ENCODE data around the gene MBD2. TPM values are rescaled to one million over a fixed set of nuclear protein-coding genes. Genes with fewer than 3 reads are reported as not detected.
A peak's percentile ranks its signal among the peaks of the same experiment; 100 is the strongest.

Gene MBD2
- total RNA-seq, 1 donor from 2014 or later: 52.2 TPM

DNA sequence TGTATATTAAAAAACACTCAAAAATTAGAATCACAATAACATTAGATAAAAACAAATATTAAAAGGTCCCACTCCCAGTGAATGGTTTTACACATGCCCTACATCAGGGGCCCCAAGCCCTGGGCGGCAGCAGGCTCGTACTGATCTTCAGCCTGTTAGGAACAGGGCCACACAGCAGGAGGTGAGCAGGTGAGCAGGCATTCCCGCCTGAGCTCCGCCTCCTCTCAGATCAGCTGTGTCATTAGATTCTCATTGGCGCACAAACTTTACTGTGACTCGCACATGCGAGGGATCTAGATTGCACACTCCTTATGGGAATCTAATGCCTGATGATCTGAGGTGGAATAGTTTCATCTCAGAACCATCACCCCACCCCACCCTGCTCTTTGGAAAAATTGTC, 74.2 kb downstream of the MBD2 start:
- peaks cover 33% of the 10 kb centered on the region for H3K4me1 Mint-ChIP-seq (ENCODE audit: low read depth)
- H3K9me3 Mint-ChIP-seq (ENCODE audit: low read depth): peaks cover 2% of the 10 kb centered on the region
- H3K27me3 Mint-ChIP-seq (ENCODE audit: low read depth): no peaks in the 10 kb centered on the region
- peak overlapping the region; percentile 62 for H3K27ac Mint-ChIP-seq (ENCODE audit: unreplicated experiment)
- DNase-seq (ENCODE audit: low spot score): no peak
- TF ChIP-seq, protein P1, sequence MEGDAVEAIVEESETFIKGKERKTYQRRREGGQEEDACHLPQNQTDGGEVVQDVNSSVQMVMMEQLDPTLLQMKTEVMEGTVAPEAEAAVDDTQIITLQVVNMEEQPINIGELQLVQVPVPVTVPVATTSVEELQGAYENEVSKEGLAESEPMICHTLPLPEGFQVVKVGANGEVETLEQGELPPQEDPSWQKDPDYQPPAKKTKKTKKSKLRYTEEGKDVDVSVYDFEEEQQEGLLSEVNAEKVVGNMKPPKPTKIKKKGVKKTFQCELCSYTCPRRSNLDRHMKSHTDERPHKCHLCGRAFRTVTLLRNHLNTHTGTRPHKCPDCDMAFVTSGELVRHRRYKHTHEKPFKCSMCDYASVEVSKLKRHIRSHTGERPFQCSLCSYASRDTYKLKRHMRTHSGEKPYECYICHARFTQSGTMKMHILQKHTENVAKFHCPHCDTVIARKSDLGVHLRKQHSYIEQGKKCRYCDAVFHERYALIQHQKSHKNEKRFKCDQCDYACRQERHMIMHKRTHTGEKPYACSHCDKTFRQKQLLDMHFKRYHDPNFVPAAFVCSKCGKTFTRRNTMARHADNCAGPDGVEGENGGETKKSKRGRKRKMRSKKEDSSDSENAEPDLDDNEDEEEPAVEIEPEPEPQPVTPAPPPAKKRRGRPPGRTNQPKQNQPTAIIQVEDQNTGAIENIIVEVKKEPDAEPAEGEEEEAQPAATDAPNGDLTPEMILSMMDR (IDR thresholded peaks at IDR 0.05): no peak
- H3K36me3 Mint-ChIP-seq (ENCODE audit: low read depth): peaks cover 11% of the 10 kb centered on the region
- H3K4me3 Mint-ChIP-seq (ENCODE audit: unreplicated experiment): no peak overlapping the region

DNA sequence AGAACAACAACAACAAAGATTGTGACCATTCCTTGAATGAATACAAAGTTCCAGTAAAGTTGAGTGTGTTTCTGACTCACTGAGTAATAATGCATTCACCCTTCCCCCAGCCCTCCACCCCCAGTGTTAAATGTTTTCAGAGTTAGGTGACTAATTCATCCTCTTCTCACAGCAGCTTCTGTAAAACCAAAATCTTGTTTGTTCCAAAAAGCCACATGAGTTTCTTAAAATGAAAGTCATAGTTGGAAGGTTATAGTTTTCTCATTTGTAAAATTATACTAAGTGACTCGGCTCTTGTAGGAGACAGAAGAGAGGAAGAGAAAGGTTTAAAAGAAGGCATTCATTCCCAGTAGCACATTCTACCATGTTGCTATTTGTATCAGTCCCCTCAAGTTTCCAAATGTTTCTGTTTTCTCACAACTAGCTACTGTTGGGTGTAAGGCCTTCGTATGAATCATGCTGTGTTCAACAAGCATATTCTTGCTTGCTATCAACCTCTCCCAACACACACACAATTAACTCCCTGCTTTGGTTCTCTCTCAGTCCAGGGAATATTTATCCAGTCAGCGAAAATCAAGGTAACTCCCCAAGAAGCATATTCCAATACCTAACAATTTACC, 75.3 kb downstream of the MBD2 start:
- Mint-ChIP-seq H3K27me3 (ENCODE audit: low read depth) (no peaks in the 10 kb centered on the region), H3K27ac (ENCODE audit: unreplicated experiment) (peak overlapping the region; percentile 98), H3K4me1 (ENCODE audit: low read depth) (peaks cover 33% of the 10 kb centered on the region), H3K4me3 (ENCODE audit: unreplicated experiment) (peak overlapping the region; percentile 40), H3K36me3 (ENCODE audit: low read depth) (peaks cover 9% of the 10 kb centered on the region), H3K9me3 (ENCODE audit: low read depth) (peaks cover 2% of the 10 kb centered on the region)
- no peak for DNase-seq (ENCODE audit: low spot score)
- TF ChIP-seq, protein P1 (IDR thresholded peaks at IDR 0.05): no peak

DNA sequence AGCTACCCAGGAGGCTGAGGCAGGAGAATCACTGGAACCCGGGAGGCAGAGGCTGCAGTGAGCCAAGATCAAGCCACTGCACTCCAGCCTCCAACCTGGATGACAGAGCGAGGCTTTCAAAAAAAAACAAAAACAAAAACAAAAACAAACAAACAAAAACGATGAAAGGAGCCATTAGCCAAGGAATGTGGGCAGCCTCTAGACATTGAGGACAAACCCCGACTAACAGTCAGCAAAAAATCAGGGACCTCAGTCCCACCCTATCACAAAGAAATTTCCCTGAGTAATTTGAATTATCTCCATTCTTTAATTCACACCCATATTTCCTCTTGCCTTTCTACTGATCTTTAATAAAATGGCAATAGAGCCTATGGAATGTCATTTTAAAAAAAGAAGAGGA, 75.8 kb downstream of the MBD2 start:
- Mint-ChIP-seq H3K4me1 (ENCODE audit: low read depth) (peaks cover 33% of the 10 kb centered on the region), H3K27ac (ENCODE audit: unreplicated experiment) (peak overlapping the region; percentile 98), H3K36me3 (ENCODE audit: low read depth) (peaks cover 13% of the 10 kb centered on the region), H3K9me3 (ENCODE audit: low read depth) (peaks cover 5% of the 10 kb centered on the region), H3K27me3 (ENCODE audit: low read depth) (no peaks in the 10 kb centered on the region), H3K4me3 (ENCODE audit: unreplicated experiment) (peak overlapping the region; percentile 31)
- DNase-seq (ENCODE audit: low spot score): no peak
- TF ChIP-seq, protein P1 (IDR thresholded peaks at IDR 0.05): no peak

DNA sequence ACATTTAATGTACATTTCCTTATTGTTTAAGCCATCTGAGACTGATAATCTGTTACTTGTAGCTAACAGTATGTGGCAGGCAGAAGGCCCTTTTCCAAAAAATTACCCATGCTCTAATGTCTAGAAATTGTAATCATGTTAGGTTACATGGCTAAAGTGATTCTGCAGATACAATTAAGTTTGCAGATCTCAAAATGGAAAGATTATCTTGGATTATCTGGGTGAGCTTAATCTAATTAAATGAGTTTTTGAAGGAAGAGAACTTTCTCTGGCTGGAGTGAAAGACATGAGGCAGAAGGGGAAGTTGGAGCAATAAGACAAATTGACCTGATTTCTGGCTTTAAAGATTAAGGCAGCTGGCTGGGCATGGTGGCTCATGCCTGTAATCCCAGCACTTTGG, 76.3 kb downstream of the MBD2 start:
- TF ChIP-seq, protein P1 (IDR thresholded peaks at IDR 0.05): no peak
- no peaks in the 10 kb centered on the region for H3K27me3 Mint-ChIP-seq (ENCODE audit: low read depth)
- peak overlapping the region; percentile 98 for H3K27ac Mint-ChIP-seq (ENCODE audit: unreplicated experiment)
- peaks cover 33% of the 10 kb centered on the region for H3K4me1 Mint-ChIP-seq (ENCODE audit: low read depth)
- H3K4me3 Mint-ChIP-seq (ENCODE audit: unreplicated experiment): no peak overlapping the region
- peaks cover 10% of the 10 kb centered on the region for H3K9me3 Mint-ChIP-seq (ENCODE audit: low read depth)
- DNase-seq (ENCODE audit: low spot score): no peak
- peaks cover 17% of the 10 kb centered on the region for H3K36me3 Mint-ChIP-seq (ENCODE audit: low read depth)

DNA sequence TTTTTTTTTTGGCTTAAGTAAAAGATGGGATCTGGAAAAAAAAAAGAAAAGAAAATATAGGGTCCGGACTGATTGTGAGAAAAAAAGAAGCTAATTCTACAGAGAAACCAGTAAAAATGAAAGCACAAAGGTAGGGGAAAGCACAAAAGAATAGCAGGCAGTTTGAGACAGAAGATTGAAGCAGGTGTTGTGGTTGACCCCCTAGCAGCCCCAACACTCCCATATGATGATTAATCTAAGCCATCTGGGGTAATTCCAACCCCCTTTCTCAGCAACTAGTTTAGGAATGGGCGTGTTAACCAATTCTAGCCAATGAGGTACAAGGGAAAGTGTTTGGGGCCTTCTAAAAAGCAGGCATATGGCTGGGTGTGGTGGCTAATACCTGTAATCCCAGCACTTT, 77.0 kb downstream of the MBD2 start:
- Mint-ChIP-seq H3K9me3 (ENCODE audit: low read depth) (peaks cover 13% of the 10 kb centered on the region), H3K4me3 (ENCODE audit: unreplicated experiment) (no peak overlapping the region), H3K27ac (ENCODE audit: unreplicated experiment) (no peak overlapping the region), H3K27me3 (ENCODE audit: low read depth) (no peaks in the 10 kb centered on the region), H3K4me1 (ENCODE audit: low read depth) (peaks cover 33% of the 10 kb centered on the region), H3K36me3 (ENCODE audit: low read depth) (peaks cover 13% of the 10 kb centered on the region)
- TF ChIP-seq, protein P1 (IDR thresholded peaks at IDR 0.05): no peak
- no peak for DNase-seq (ENCODE audit: low spot score)
